Glomerular endothelial cell (primary cell): ENCODE data around the gene CCT6B. TPM values are rescaled to one million over a fixed set of nuclear protein-coding genes. Genes with fewer than 3 reads are reported as not detected.

Source experiments
- DNase-seq: peaks from one replicate; pipeline ENCODE4 v3.0.0-alpha.2; 2011; ENCODE audit warnings: low read depth, low spot score; ENCODE audit errors: extremely low read depth
- total RNA-seq: library from RNA; depleted of rRNA; stranded (reverse); fragments of >200 nt; gene quantifications from 2 replicates; pipeline ENCODE4 v1.2.3, GENCODE V29; 2015

CCT6B gene
- total RNA-seq, 1 donor from 2014 or later, result 1.8 TPM

GRCh38 chr17:34892461-34893249, 68.6 kb downstream of the CCT6B start:
- DNase-seq, result no peak

GRCh38 chr17:34886831-34887230, 74.4 kb downstream of the CCT6B start:
- no peak for DNase-seq

GRCh38 chr17:34885076-34885475, 76.2 kb downstream of the CCT6B start:
- DNase-seq, result no peak

DNA sequence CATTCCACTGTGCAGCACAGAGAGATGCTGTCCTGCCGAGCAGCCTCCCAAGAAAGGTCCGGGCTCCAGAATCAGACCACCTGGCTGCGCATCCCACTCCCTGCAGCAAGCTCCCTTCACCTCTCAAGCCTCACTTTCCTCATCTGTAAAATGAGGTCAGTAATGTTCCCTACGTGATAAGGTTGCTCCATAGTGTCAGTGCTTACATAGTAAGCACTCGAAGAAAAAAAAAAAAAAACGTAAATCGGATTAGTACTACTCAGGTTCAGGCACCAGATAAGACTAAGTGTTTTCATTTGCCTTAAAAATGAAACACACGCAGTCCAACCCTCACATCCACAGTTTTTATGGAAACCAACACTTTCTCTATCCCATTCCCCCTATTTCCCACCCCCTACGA, 76.7 kb downstream of the CCT6B start:
- DNase-seq, result no peak

DNA sequence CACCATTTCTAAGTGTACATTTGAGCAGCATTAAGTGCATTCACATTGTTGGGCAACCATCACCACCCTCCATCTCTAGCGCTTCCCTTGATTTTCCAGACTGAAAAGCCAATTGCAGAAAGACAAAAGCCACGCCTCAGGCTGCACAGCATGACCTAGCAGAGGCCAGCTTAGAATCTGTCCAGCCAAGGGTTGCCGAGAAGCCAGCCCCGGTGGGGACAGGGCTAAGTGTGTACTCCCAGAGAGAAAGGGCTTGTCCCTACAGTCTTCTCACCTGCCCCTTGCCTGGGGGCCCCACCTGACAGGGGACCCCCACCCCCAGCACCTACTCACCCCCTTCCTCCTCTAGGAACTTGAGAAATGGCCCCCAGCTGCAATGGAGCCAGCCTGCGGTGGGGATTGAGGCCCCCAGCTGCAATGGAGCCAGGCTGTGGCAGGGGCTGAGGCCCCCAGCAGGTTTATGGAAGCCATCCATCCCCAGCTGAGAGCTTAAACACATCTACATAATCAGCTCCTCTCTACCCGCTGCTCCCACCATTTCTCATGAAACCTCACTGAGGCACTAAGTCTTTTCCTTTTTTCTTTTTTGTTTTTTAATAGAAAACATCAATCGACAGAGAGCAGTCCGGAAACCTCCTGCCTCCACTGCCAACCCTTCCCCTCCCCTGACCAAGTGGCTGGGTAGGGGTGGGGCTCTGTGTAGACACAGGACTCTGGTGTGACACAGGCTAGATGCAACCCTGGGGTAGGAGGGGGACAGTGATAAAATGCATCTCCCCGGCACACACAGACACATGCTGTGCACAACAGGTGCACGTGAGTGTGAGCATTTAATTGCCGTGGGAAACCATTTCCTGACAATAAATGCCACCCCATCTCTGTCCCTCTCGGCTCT, 77.9 kb downstream of the CCT6B start:
- no peak for DNase-seq

DNA sequence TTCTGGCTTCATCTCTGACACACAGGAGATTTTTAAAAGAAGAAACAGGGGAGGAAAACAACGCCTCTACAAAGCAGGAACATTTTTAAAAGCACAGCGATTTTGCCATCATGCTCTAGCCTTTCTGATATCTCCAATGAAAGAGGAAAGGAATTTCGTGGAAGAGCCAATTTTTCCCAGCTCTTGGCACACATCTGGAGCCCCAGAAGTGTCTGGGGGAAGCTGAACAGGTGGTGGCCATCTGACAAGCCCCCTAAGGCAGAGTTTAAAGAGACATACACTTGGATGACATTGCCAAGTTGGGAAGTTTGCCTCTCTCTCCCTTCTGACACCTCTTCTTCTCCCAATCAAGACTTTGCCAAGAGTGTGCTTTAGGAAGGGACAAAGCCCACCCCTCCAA, 82.1 kb downstream of the CCT6B start:
- DNase-seq, result no peak

Other genes starting within 250 kb of the CCT6B start
- gene ZNF830, start 80 bp upstream of the CCT6B start, total RNA-seq, result 10.2 and 11.4 TPM in 2 replicates
- 17.0 and 24.6 TPM in 2 replicates for gene LIG3, start 19.1 kb upstream of the CCT6B start, total RNA-seq
- gene RFFL, start 102.2 kb upstream of the CCT6B start, total RNA-seq, result 11.5 and 16.0 TPM in 2 replicates
- 9.5 and 15.9 TPM in 2 replicates for gene RAD51D, start 158.4 kb upstream of the CCT6B start, total RNA-seq
- not detected in 2 replicates for gene FNDC8, start 160.2 kb upstream of the CCT6B start, total RNA-seq
- gene NLE1, start 180.8 kb upstream of the CCT6B start, total RNA-seq, result 11.8 and 20.7 TPM in 2 replicates
- 0.12 TPM in 1 of 2 replicates, not detected in the other for gene UNC45B, start 186.4 kb upstream of the CCT6B start, total RNA-seq
- not detected in 2 replicates for gene SLC35G3, start 232.9 kb upstream of the CCT6B start, total RNA-seq